GM21528 (cell line): ENCODE measurements around the gene TMEM107.

Source experiments
- ATAC-seq: cut with Tn5 transposase; IDR thresholded peaks from one replicate; pipeline ENCODE4 v1.9.1; 2021; ENCODE audit warnings: mild to moderate bottlenecking, moderate library complexity; ENCODE audit not compliant: unreplicated experiment, low FRiP score

TMEM107 gene

GRCh38 chr17:8162997-8163977, 12.9 kb downstream of the TMEM107 start:
- no peak for ATAC-seq

GRCh38 chr17:8162233-8162996, 13.8 kb downstream of the TMEM107 start, which contains the start of gene VAMP2:
Gene VAMP2 (minus strand): TSS chr17:8162948. CDS start chr17:8162879, 69 bp downstream.
- no peak for ATAC-seq

GRCh38 chr17:8161289-8162232, 14.6 kb downstream of the TMEM107 start:
- no peak for ATAC-seq

GRCh38 chr17:8160741-8161221, 15.4 kb downstream of the TMEM107 start:
- no peak for ATAC-seq

- no peak for ATAC-seq
Measured at GRCh38 chr17:8160224-8160577, 16.0 kb downstream of the TMEM107 start.

- no peak for ATAC-seq
Measured at GRCh38 chr17:8159459-8160223, 16.5 kb downstream of the TMEM107 start.

- no peak for ATAC-seq
Measured at GRCh38 chr17:8159032-8159400, 17.2 kb downstream of the TMEM107 start.

GRCh38 chr17:8158267-8159031, 17.7 kb downstream of the TMEM107 start:
- ATAC-seq: no peak

- peak; percentile 81 for ATAC-seq
Measured at GRCh38 chr17:8156246-8156992, 19.8 kb downstream of the TMEM107 start.

GRCh38 chr17:8155996-8156245, 20.3 kb downstream of the TMEM107 start:
- no peak for ATAC-seq

- ATAC-seq: no peak
Measured at GRCh38 chr17:8155231-8155995, 20.8 kb downstream of the TMEM107 start.

- ATAC-seq: no peak
Measured at GRCh38 chr17:8154608-8155155, 21.5 kb downstream of the TMEM107 start.

- no peak for ATAC-seq
Measured at GRCh38 chr17:8153957-8154607, 22.1 kb downstream of the TMEM107 start.

GRCh38 chr17:8153525-8153956, 22.6 kb downstream of the TMEM107 start:
- no peak for ATAC-seq

GRCh38 chr17:8153031-8153451, 23.1 kb downstream of the TMEM107 start:
- ATAC-seq: no peak

- ATAC-seq: no peak
Measured at GRCh38 chr17:8152112-8152775, 23.9 kb downstream of the TMEM107 start, which contains the start of gene PER1. Gene PER1 (minus strand): TSS chr17:8152404. CDS start chr17:8150706, 1,698 bp downstream.
